Erythroblast (primary cell): ENCODE results near the gene SLC34A3.
"Not testable (repeated sequence)": the region's sequence is repeated elsewhere in the genome, so short reads cannot be mapped to it uniquely, and the experiment has no call there.

Source experiments
- DNase-seq, 2 experiments: peaks; one replicate each; lab custom pipeline; 2025; lab: John Stamatoyannopoulos, UW
- GATA1 ChIP-seq: IDR thresholded peaks from 2 replicates; pipeline ENCODE4 v1.6.1; 2011; ENCODE audit warnings: low read depth, mild to moderate bottlenecking, control low read depth, low read length, moderate library complexity
- POLR2A ChIP-seq: IDR thresholded peaks from 2 replicates; pipeline ENCODE4 v1.6.1; 2011; ENCODE audit warnings: mild to moderate bottlenecking, low read length

Gene SLC34A3

DNA sequence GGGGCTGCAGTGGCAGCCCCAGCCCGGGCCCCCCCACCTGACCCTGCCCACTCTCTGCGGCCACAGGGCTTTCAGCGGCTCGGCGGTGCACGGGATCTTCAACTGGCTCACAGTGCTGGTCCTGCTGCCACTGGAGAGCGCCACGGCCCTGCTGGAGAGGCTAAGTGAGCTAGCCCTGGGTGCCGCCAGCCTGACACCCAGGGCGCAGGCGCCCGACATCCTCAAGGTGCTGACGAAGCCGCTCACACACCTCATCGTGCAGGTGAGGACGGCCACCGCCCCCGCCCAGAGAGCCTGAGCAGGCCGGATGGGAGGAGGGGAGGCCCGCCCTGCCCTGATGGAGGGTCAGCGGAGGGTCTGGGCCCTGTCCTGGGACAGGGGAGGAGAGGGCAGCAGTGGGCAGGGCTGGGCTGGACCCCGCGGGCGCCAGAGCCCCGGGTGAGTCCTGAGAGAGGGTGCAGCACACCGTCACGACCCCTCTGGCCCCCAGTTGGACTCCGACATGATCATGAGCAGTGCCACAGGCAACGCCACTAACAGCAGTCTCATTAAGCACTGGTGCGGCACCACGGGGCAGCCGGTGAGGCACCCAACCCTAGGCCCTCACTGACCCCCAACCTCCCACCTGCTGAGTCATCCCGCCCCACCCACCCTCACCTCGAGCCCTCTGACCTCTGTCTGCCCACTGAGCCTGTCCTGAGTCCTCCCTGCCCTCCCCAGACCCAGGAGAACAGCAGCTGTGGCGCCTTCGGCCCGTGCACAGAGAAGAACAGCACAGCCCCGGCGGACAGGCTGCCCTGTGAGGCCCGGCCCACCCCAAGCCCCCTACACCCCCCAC lies 2.7 kb downstream of the SLC34A3 start:
- no peak for DNase-seq
- TF ChIP-seq POLR2A (no peak), GATA1 (no peak)

DNA sequence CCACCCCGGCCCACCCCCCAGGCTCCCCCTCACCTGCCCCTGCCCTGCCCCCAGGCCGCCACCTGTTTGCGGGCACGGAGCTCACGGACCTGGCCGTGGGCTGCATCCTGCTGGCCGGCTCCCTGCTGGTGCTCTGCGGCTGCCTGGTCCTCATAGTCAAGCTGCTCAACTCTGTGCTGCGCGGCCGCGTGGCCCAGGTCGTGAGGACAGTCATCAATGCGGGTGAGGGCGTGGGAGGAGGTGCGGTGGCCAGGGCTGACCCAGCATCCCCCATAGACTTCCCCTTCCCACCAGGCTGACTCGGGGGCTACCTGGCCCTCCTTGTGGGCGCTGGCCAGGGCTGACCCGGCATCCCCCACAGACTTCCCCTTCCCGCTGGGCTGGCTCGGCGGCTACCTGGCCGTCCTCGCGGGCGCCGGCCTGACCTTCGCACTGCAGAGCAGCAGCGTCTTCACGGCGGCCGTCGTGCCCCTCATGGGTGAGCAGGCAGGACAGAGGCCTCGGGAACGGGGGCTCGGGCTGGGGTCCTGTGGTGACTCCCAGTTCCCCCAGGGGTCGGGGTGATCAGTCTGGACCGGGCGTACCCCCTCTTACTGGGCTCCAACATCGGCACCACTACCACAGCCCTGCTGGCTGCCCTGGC lies 3.5 kb downstream of the SLC34A3 start:
- TF ChIP-seq GATA1: no peak
- TF ChIP-seq POLR2A: no peak
- no peak for DNase-seq

DNA sequence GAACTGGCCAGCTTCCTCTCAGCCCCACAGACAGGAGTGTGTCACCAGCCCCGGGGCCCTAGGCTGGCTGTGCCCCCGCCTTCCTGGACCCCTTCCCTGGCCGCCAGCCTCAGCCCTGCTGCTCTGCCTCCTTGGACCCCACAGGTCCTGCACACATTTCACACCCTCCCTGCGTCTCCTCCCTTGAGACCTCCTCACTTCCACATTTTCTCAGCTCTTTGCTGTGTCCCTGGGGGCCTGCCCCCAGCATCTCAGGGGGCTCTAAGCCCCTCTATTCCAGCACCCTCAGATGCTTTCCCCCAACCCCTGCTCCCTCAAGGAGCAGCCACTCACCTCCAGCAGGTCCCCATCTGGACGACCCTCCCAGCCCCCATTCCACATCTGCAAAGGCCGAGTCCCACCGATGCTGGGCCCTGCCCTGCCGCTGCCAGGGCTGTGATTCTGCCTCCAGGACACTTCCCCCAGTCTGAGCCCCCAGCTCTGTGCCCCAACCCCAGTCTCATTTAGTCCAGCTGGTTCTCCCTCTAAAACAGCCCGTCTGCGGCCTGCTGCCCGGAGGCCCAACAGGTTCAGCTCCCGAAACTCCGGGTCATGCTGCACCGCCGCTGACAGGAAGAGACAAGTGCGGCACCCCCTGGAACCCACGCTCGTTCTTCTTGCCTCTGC lies 4.2 kb downstream of the SLC34A3 start:
- TF ChIP-seq GATA1 (no peak), POLR2A (no peak)

DNA sequence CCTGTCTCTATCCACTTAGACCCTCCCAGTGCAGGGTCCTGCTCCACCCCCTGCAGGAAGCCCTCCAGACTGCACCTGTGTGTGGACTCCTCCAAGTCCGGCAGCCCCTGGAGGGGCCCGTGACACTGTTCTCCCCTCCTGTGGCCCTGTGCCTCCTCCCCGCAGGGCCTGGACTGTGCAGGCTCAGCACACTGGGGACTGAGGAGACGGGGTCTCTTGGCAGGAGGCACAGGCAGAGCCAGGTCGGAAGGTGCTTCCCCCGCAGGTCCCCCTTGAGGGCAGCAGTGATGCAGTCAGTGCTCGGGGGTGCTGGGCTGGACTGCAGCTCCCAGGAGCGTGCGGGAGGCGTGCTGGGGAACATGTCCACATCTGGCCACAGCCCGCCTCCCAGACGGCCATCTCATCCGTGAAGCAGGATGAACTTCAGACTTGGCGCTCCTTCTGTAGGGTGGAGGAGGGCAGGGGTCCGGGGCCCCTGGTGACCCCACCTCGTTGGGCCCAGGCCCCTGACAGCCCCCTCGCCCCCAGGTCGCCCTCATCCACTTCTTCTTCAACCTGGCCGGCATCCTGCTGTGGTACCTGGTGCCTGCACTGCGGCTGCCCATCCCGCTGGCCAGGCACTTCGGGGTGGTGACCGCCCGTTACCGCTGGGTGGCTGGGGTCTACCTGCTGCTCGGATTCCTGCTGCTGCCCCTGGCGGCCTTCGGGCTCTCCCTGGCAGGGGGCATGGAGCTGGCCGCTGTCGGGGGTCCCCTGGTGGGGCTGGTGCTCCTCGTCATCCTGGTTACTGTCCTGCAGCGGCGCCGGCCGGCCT lies 4.9 kb downstream of the SLC34A3 start:
- DNase-seq: no peak
- no peak for TF ChIP-seq GATA1
- TF ChIP-seq POLR2A: no peak

More for the DNA sequence above, 4.2 kb downstream of the SLC34A3 start:
- no peak for DNase-seq

DNA sequence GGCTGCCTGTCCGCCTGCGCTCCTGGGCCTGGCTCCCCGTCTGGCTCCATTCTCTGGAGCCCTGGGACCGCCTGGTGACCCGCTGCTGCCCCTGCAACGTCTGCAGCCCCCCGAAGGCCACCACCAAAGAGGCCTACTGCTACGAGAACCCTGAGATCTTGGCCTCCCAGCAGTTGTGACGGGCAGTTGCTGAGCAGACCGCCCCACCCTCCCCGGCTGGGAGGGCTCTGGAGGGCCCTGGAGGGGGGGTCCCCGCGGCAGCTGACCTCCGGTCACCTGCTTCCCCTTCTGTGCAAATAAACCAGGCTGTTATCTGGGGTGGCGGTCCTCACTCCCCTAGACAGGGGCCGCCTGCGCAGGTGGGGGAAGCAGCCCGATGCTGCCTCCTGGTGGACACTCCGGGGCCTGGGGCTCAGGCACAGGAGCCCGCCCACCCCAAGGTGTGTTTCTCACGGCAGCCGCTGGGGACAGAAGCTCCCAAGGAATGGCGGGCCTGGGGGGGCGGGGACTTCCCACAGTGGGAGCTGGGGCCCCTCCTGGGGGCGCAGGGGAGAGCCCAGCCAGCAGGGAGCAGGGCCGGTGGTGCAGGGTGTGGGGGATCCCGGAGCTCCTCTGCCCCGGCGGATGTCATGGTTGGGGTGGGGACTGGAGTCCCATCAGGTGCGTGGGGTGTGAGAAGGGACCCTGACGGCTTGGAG lies 5.7 kb downstream of the SLC34A3 start:
- TF ChIP-seq GATA1 (no peak), POLR2A (no peak)
- DNase-seq: peak; percentile 89 to 93

DNA sequence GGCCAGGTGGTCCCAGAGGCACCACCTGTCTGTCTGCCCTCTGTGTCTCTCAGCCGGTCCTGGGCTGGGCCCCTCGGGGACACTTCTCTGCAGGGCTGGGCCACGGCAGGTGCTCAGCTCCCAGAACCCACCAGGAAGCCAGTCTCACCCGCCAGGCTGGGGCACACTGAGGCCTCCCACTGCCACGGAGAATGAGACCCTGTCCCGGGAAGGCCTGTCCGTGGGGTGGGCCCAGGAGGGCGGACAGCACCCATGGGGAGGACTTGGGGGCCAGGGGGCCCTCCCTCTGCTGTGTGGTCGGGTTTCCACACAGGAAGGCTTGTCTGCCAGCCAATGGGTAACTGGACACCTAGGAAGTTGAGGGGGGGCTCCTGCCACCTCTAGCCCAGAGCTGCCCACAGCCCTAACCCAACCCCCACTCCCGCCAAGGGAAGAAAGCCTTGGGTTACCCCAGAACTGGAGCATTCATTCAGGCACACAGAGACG lies 6.3 kb downstream of the SLC34A3 start:
- DNase-seq: no peak
- TF ChIP-seq GATA1 (no peak), POLR2A (no peak)

DNA sequence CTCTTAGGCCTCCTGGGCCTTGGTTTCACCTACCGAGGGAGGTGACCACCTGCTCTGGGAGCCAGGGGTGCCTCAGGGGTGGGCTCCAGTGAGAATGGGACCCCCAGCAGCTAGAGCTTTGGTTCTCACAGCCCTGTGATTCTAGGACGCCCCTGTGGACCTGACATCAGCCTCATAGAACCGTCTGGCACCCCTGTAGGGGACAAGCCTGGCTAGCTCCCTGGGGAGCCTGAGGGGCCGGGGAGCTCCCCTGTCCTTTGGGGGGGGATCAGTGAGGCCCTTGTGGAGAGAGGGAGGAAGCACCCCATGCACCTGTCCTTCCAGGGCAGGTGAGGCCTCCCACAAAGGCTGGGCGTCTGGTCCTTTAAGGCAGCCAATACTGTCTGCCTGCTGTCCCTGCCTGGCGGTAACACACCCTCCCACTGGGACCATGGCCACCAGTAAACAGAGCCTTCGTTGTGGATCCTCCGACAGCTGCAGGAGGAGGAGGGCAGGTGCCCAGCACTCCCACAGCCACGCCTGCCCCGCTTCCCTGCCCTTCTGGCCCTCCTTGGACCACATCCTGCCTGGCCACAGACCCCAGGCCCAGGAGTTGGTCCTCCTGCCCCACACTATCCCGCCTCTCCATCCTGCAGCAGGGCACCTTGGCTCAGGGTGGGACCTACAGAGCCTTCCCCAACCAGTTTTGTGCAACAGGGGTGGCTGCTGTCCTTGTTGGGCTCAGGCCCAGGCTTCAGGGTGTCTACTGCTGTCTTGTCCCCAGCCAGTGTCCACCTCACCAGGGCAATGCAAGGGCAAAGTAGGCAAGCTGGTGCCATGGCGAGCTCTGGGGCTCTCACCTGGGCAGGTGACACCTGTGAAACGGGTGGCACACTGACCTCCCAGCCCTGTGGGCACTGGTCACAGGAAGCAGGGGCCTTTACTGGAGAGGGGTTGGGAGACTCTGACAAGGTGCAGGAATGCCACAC lies 7.3 kb downstream of the SLC34A3 start:
- DNase-seq: no peak
- TF ChIP-seq POLR2A: no peak
- TF ChIP-seq GATA1: no peak

DNA sequence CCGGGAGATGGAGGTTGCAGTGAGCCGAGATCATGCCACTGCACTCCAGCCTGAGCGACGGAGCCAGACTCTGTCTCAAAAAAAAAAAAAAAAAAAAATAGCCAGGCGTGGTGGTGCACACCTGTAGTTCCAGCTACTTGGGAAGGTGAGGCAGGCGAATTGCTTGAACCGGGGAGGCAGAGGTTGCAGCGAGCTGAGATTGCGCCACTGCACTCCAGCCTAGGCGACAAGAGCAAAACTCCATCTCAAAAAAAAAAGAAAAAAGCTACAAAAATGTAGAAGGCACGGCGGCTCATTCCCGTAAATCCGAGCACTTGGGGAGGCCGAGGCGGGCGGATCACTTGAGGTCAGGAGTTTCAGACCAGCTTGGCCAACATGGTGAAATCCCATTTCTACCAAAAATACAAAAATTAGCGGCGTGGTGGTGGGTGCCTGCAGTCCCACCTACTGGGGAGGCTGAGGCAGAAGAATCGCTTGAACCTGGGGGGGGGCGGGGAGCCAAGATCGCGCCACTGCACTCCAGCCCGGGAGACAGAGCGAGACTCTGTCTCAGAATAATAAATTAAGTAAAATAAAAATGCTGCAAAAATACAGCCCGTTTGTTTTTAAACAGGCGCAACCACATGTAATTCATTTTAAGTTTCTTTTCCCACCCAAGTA lies 9.0 kb downstream of the SLC34A3 start:
- DNase-seq: not testable (repeated sequence)

DNA sequence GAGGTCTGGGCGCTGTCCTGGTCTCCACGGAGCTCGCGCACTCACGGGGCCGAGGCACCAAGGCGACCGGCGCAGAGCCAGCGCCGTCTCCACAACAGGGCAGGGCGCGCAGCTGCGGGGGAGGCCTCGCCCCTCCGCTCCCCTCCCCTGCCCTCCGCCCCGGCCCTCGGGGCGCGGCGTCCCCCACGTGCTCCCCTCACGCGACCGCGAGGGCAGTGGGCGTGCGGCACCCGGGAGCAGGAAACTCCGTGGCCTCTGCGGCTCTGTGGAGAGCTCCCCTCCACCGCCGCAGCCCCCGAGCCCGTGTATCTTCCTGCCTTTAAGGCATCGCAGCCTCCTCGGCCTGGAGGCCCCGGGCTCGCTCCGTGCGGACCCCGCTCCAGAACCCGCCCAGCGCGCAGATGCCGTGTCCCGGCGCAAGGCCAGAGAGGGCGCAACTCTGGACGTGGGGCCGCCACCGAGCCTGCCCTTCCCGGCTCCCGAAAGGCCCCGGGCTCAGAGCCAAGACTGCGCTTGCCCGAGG lies 9.7 kb downstream of the SLC34A3 start:
- peak; percentile 90 to 91 for DNase-seq
- no peak for TF ChIP-seq POLR2A
- TF ChIP-seq GATA1: no peak

DNA sequence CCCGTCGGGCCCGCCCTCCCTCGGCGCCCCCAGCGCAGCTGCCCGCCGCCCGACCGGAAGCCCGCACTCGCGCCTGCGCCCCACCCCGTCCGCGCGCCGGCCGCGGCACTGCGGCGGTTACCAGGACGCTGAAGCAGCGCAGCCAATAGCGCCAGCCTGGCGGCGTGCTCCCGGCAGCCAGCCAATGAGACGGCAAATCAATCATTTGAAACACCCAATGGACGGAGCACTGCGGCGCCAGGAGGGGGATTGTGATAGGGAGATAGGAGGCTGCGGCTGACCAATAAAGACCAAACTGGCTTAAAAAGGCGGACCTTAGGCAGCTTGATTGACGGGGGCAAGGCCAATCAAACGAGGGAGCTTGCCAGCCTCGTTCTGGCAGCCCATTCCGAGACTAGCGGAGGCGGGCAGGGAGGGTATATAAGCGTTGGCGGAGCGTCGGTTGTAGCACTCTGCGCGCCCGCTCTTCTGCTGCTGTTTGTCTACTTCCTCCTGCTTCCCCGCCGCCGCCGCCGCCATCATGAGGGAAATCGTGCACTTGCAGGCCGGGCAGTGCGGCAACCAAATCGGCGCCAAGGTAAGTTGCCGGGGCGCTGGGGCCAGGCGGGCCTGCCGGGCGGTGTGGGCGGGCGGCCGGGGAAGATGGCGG lies 10.3 kb downstream of the SLC34A3 start, which contains the start of gene TUBB4B:
Gene TUBB4B, plus strand, starts transcription at position 447 of the 649 bp plus-strand sequence. Its CDS starts 74 bp downstream, at position 521.
- TF ChIP-seq GATA1 (no peak), POLR2A (peak; percentile 100)

More for the DNA sequence above, 10.3 kb downstream of the SLC34A3 start, which contains the start of gene TUBB4B:
- DNase-seq: peak; percentile 100
